ENCODE data around the gene MAP7D2. TPM values are rescaled to one million over a fixed set of nuclear protein-coding genes. Genes with fewer than 3 reads are reported as not detected.

MAP7D2 gene
- total and polyA plus RNA-seq, 2 of the 13 experiments (the other 11 are each of a cell fraction or from before 2014, with no cell fraction given) = 9.6 to 10.5 TPM

- POLR2A ChIA-PET = no interaction called here
- no TSS peak for BruUV-seq (replicated peaks)
- no peak overlapping the region for H3K4me3 ChIP-seq (replicated peaks in 1 of 3; ENCODE audit: insufficient read depth in 1 of 3, low read depth in 2 of 3, low read length in 3 of 3)
- no peak for FAIRE-seq
- H3K4me1 ChIP-seq (ENCODE audit: insufficient read depth, low read length) = peaks cover 21% of the 10 kb centered on the region
- no peaks in the 10 kb centered on the region for H3K9me3 ChIP-seq (ENCODE audit: low read length)
- no peak overlapping the region for H3K27ac ChIP-seq (ENCODE audit: extremely low read length, insufficient read depth, low read length)
- in situ Hi-C loops (cut with HindIII; ENCODE audit: extremely low pct_ligation_motif_present, low pct_unique_long_range_greater_than_20kb) = no loop called here
- H3K36me3 ChIP-seq (replicated peaks in 1 of 2; ENCODE audit: control insufficient read depth in 1 of 2, insufficient read depth in 2 of 2, low read length in 2 of 2) = no peaks in the 10 kb centered on the region
- no peak overlapping the region for H2AFZ ChIP-seq (ENCODE audit: low read length)
- intact Hi-C loops (cut with micrococcal nuclease; ENCODE audit: unreplicated experiment) = no loop called here
- H3K9ac ChIP-seq (ENCODE audit: insufficient read depth, low read depth, low read length) = no peak overlapping the region
- H3K79me2 ChIP-seq (ENCODE audit: insufficient read depth, low read length) = peaks cover 5% of the 10 kb centered on the region
- H3K27me3 ChIP-seq (ENCODE audit: control insufficient read depth in 1 of 2, insufficient read depth in 2 of 2, low read length in 2 of 2) = no peaks in the 10 kb centered on the region
- ATAC-seq = no peak
- CTCF ChIA-PET (ENCODE audit: low intra/inter-chr PET ratio, low total read pairs) = no interaction called here
- 88% methylated on average over 6 of the region's 14 CpGs for WGBS (ENCODE audit: low lambda C conversion rate)
- H4K20me1 ChIP-seq (ENCODE audit: insufficient read depth, low read length) = no peaks in the 10 kb centered on the region
- TF ChIP-seq ZNF354B (CRISPR knock-in tag; IDR thresholded peaks at IDR 0.05) = no peak
- TF ChIP-seq ZNF446 (CRISPR knock-in tag; IDR thresholded peaks at IDR 0.05) = no peak
- TF ChIP-seq, protein P1, sequence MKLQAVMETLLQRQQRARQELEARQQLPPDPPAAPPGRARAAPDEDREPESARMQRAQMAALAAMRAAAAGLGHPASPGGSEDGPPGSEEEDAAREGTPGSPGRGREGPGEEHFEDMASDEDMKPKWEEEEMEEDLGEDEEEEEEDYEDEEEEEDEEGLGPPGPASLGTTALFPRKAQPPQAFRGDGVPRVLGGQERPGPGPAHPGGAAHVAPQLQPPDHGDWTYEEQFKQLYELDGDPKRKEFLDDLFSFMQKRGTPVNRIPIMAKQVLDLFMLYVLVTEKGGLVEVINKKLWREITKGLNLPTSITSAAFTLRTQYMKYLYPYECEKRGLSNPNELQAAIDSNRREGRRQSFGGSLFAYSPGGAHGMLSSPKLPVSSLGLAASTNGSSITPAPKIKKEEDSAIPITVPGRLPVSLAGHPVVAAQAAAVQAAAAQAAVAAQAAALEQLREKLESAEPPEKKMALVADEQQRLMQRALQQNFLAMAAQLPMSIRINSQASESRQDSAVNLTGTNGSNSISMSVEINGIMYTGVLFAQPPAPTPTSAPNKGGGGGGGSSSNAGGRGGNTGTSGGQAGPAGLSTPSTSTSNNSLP (IDR thresholded peaks at IDR 0.05; ENCODE audit: low read depth, low read length) = no peak
- no peak for TF ChIP-seq TARDBP (CRISPR knock-in tag; IDR thresholded peaks at IDR 0.05)
- TF ChIP-seq, protein P2, sequence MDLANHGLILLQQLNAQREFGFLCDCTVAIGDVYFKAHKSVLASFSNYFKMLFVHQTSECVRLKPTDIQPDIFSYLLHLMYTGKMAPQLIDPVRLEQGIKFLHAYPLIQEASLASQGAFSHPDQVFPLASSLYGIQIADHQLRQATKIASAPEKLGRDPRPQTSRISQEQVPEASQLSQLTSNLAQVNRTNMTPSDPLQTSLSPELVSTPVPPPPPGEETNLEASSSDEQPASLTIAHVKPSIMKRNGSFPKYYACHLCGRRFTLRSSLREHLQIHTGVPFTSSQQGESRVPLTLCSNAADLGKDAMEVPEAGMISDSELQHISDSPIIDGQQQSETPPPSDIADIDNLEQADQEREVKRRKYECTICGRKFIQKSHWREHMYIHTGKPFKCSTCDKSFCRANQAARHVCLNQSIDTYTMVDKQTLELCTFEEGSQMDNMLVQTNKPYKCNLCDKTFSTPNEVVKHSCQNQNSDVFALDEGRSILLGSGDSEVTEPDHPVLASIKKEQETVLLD (CRISPR knock-in tag; IDR thresholded peaks at IDR 0.05; ENCODE audit: low read depth) = no peak
- TF ChIP-seq ZIK1 (CRISPR knock-in tag; IDR thresholded peaks at IDR 0.05; ENCODE audit: borderline replicate concordance, low read depth) = no peak
- no peak for TF ChIP-seq MED1 (CRISPR knock-in tag; IDR thresholded peaks at IDR 0.05)
- no peak for TF ChIP-seq MED8 (CRISPR knock-in tag; IDR thresholded peaks at IDR 0.05; ENCODE audit: insufficient replicate concordance)
- no peak for TF ChIP-seq RAD21 (CRISPR knock-in tag; IDR thresholded peaks at IDR 0.05)
- TF ChIP-seq MAFK (conservative IDR thresholded peaks at IDR 0.05 in 1 of 2, IDR thresholded peaks at IDR 0.05 in 1 of 2; ENCODE audit: low read length in 2 of 2) = no peak
- no peak for TF ChIP-seq ZNF317 (CRISPR knock-in tag; IDR thresholded peaks at IDR 0.05)
- no peak for TF ChIP-seq PRMT3 (CRISPR knock-in tag; IDR thresholded peaks at IDR 0.05; ENCODE audit: borderline replicate concordance, low read depth)
- TF ChIP-seq ZNF737 (CRISPR knock-in tag; IDR thresholded peaks at IDR 0.05; ENCODE audit: borderline replicate concordance) = no peak
- TF ChIP-seq, protein P3, sequence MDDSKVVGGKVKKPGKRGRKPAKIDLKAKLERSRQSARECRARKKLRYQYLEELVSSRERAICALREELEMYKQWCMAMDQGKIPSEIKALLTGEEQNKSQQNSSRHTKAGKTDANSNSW (CRISPR knock-in tag; IDR thresholded peaks at IDR 0.05; ENCODE audit: borderline replicate concordance) = no peak
- no peak for TF ChIP-seq NCOA5 (CRISPR knock-in tag; IDR thresholded peaks at IDR 0.05)
- DNase-seq (ENCODE audit: low spot score) = no peak
- no peak overlapping the region for H3K4me2 ChIP-seq (ENCODE audit: low read depth, low read length)
These were observed 4.5 kb downstream of the MAP7D2 start for GRCh38 chrX:20112022-20112774.

All from HepG2 (cell line).